Mesodermal cell (in vitro differentiated cells): ENCODE results near the gene MAN2B2.

Source experiments
- H3K27ac ChIP-seq: 2 replicates; pipeline ENCODE4 v1.7.0; 2013; ENCODE audit warnings: mild to moderate bottlenecking, low read depth, low read length, moderate library complexity; ENCODE audit not compliant: severe bottlenecking
- H3K36me3 ChIP-seq: 2 replicates; pipeline ENCODE4 v1.7.1; 2013; ENCODE audit warnings: mild to moderate bottlenecking, low read length, moderate library complexity; ENCODE audit not compliant: control insufficient read depth, insufficient read depth
- H3K4me1 ChIP-seq: one replicate; pipeline ENCODE4 v1.7.1; 2013; ENCODE audit warnings: mild to moderate bottlenecking, low read length; ENCODE audit not compliant: insufficient read depth, control insufficient read depth, poor library complexity, severe bottlenecking
- H3K4me3 ChIP-seq: 2 replicates; pipeline ENCODE4 v1.7.0; 2013; ENCODE audit warnings: low read length, control low read depth, mild to moderate bottlenecking; ENCODE audit not compliant: insufficient read depth, poor library complexity, severe bottlenecking; ENCODE audit errors: extremely low read depth
- H3K9me3 ChIP-seq: 2 replicates; pipeline ENCODE4 v1.7.1; 2013; ENCODE audit warnings: mild to moderate bottlenecking, low read length, moderate library complexity; ENCODE audit not compliant: control insufficient read depth
- WGBS, 2 experiments: methylation state at CpG; one replicate each; pipeline ENCODE4 v1.1.5; 2013; ENCODE audit warnings: missing lambda C conversion rate in 2 of 2; ENCODE audit not compliant: insufficient coverage in 2 of 2; 5-methylcytosine and 5-hydroxymethylcytosine counted together

The MAN2B2 gene

DNA sequence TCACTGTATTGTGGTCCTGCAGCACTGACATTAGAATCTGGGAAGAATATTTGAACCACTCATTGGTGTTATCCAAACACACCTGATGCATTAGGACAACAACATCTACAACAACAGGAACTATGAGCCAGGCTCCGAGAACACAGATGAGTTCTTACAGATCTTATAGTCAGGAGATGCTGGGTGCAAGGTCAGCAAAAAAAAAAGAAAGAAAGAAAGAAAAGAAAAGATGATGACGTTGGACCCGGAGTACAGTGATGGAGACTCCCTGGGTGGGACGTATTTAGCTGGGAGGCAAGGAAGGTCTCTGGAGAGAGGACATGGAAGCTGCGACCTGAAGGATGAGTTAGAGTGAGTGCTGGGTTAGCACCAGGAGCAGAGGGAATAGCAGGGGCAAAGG, 17.8 kb upstream of the MAN2B2 start:
- no peak overlapping the region for H3K27ac ChIP-seq
- H3K4me3 ChIP-seq = no peak overlapping the region

DNA sequence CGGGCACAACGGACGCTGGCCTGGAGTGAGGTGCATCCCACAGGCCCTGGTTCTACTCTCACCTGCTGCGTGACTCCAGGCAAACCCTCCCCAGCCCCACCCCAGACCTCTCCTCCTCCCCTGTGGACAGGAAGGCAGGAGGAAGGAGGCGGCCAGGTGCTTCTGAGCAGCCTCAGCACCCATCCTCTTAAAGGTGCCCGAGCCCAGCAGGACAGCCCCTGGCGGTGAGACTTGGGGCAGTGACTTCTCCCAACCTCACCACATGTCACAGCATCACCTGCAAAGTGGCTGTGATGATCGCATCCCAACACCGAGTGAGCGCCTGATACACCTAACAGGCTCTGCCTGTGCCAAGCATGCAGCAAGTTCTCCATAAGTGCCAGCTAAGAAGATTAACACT, 17.1 kb upstream of the MAN2B2 start:
- Histone ChIP-seq H3K27ac (no peak overlapping the region), H3K36me3 (no peaks in the 10 kb centered on the region), H3K4me1 (peaks cover 9% of the 10 kb centered on the region), H3K9me3 (no peaks in the 10 kb centered on the region), H3K4me3 (no peak overlapping the region)
- WGBS, 2 experiments = 76 to 88% methylated on average over 5 of the region's 10 CpGs

More for the DNA sequence above, 17.8 kb upstream of the MAN2B2 start:
- no peaks in the 10 kb centered on the region for H3K9me3 ChIP-seq
- peaks cover 9% of the 10 kb centered on the region for H3K4me1 ChIP-seq
- 82 to 83% methylated on average over 4 to 5 of the region's 5 CpGs for WGBS, 2 experiments
- no peaks in the 10 kb centered on the region for H3K36me3 ChIP-seq

DNA sequence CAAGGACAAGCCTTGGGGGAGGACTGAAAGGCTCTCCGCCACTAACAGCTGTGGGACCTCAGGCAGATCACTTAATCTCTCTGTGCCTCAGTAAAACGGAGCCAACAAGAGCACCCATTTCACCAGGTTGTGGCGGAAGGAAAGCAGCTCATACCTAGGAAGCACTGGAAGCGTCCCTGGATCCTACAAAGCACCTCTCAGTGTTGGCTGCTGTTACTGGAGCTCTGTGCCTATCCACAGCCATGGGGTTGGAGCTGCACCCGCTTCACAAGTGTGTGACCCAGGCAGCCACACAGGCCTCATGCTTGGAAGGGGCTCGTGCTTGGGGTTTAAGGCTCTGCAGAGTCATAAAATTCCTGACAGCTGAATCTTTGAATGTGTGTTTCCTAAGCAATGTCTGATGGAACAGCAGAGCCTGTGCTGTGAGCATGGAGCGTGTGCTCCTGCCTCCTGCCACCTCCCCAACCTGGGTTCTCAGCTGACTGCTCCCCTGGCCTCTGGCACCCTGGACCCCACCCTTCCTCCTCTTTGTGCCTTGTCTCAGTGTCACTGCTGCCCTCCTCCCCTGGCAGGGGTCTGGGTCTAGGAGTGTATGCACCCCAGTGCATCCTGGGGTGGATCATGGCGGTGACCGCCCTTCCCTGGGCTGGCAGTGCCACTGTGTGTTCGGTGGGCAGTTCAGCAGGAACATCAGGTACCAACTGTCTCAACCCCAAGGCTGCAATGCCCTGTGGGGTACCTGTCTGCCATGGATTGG, 14.4 kb upstream of the MAN2B2 start:
- WGBS, 2 experiments = 84 to 91% methylated on average over 9 to 10 of the region's 10 CpGs

DNA sequence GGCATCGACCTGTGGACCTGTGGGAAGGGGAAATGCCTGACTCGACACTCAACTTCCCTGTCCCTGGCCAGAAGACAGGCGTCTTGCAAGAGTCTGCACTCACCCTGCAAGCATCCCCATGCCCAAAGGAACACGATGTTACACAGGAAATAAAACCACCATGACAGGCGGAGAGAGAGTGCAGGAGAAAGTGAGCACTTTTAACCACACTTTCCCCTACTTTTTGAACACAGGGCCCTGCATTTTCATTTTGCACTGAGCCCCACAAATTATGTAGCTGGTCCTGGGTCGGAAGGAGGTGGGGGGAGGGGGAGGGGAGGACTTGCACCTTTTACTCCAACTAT, 13.8 kb upstream of the MAN2B2 start:
- 29 to 36% methylated on average over 3 of the region's 6 CpGs for WGBS, 2 experiments
- peaks cover 9% of the 10 kb centered on the region for H3K4me1 ChIP-seq
- no peaks in the 10 kb centered on the region for H3K36me3 ChIP-seq
- no peak overlapping the region for H3K4me3 ChIP-seq
- H3K27ac ChIP-seq = no peak overlapping the region
- H3K9me3 ChIP-seq = no peaks in the 10 kb centered on the region

More for the DNA sequence above, 14.4 kb upstream of the MAN2B2 start:
- H3K4me1 ChIP-seq = peaks cover 9% of the 10 kb centered on the region
- H3K27ac ChIP-seq = no peak overlapping the region
- no peaks in the 10 kb centered on the region for H3K36me3 ChIP-seq
- H3K4me3 ChIP-seq = no peak overlapping the region
- no peaks in the 10 kb centered on the region for H3K9me3 ChIP-seq

DNA sequence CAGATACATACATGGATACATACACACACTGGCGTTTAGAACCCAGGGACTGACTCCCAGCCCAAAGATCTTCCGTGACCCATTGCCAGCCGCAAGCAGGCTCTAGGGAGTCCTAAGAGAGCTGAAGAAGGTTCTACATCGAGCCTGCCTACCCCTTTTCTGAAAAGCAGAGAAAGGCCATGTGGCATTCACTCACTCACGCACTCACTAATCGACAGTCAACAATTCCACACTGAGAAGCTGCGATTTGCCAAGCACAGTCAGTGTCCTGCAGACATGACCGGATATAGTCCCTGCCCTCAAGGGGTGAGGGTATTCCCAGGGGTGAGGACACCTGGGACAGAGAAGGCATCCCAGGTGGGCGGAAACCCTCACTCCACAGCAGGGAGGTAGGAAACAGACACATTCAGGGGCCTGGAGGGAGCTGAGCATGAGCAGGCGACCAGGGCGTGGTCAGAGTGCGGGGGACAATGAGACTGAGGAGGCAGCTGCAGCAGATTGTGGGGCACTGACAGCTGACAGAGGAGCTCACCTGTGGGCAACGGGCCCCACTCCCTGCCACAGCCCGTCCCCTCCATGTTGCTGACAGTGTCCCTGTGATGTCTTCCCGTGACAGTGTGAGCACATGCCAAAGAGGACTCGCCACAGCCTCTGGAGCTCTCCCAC, 13.2 kb upstream of the MAN2B2 start:
- 62 to 68% methylated on average over 12 to 13 of the region's 16 CpGs for WGBS, 2 experiments
- H3K9me3 ChIP-seq = no peaks in the 10 kb centered on the region
- no peaks in the 10 kb centered on the region for H3K36me3 ChIP-seq
- peaks cover 9% of the 10 kb centered on the region for H3K4me1 ChIP-seq
- H3K4me3 ChIP-seq = no peak overlapping the region
- no peak overlapping the region for H3K27ac ChIP-seq

DNA sequence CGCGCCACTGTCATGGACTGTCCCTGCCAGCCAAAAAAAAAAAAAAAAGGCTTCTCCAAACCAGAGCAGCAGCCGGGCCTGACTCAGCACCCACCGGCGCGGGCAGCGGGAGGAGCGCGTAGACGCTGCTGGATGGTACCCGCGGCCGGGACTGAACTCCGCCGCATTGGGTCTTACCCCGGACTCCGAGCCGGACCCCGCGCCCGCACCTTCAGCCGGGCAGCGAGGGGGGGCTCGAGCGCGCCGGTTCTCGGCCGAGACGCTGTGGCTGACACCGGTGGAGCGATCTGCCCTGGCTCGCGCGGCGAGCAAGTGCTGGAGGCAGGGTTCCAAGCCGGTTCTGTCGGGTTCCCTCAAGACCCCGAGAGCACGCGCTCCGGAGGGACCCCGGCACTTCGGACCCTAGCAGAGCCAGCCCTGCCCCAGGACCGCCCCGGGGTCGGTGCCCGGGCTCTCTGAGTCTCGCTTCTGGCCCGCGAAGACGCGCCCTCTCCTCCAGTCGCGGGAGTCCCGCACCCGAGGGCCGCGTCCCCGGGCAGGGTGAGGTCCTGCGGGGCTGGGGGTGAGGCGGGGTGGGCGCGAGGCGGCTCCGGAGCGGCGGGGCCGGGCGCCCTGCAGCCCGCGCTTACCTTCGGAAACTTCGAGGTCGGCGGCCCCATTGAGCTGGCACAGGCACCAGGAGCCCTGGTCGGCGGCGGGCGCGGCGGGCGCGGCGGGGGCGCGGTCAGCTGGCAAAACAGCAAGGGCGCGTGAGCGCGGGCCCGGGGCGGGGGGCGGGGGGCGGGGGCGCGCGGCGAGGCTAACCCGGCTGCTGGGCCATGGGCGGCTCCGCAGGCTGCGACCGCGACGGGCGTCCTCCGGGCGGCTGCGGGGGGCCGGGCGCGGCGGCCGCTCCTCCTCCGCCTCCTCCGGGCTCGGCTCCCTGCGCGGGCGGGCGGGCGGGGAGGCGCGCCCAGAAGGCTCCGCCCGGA, 11.8 kb upstream of the MAN2B2 start:
- peaks cover 9% of the 10 kb centered on the region for H3K4me1 ChIP-seq
- peak overlapping the region; percentile 22 for H3K4me3 ChIP-seq
- peaks cover 3% of the 10 kb centered on the region for H3K9me3 ChIP-seq
- H3K36me3 ChIP-seq = no peaks in the 10 kb centered on the region
- 3% methylated on average over 57 to 73 of the region's 127 CpGs for WGBS, 2 experiments
- no peak overlapping the region for H3K27ac ChIP-seq

DNA sequence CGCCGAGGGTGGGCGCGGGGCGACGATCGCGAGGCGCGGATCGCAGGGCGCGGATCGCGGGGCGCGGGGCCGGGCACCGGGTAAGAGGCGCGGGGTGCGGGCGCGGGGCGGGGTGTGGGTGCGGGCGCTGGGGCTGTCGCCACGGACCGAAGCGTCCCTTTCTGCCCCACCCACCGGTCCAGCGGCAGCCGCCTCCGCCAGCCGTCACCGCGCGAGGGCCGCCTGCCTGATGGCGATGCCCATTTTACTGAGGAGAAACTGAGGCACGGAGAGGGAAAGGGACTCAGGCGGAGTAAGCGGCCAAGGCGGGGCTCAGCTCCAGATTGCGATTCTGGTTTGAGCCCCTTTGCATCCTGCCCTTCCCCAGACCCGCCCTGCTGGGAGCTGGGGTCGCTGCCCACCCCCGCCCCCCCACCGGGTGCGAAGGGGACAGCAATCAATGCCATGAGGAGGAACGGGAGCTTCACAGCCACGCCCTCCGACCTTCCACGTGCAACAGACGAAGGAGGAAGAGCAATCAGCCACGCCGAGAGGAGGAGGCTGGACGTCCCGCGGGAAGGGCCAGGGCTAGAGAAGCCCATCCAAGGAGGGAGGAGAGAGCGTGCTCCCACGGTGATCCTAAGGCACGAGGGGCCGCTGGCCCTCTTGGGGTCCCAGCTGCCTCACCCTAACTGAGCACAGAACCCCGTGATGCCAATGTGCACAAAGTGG, 10.9 kb upstream of the MAN2B2 start:
- Histone ChIP-seq H3K27ac (no peak overlapping the region), H3K4me1 (peaks cover 11% of the 10 kb centered on the region), H3K9me3 (peaks cover 8% of the 10 kb centered on the region), H3K4me3 (no peak overlapping the region), H3K36me3 (no peaks in the 10 kb centered on the region)
- 8 to 13% methylated on average over 51 to 56 of the region's 66 CpGs for WGBS, 2 experiments

DNA sequence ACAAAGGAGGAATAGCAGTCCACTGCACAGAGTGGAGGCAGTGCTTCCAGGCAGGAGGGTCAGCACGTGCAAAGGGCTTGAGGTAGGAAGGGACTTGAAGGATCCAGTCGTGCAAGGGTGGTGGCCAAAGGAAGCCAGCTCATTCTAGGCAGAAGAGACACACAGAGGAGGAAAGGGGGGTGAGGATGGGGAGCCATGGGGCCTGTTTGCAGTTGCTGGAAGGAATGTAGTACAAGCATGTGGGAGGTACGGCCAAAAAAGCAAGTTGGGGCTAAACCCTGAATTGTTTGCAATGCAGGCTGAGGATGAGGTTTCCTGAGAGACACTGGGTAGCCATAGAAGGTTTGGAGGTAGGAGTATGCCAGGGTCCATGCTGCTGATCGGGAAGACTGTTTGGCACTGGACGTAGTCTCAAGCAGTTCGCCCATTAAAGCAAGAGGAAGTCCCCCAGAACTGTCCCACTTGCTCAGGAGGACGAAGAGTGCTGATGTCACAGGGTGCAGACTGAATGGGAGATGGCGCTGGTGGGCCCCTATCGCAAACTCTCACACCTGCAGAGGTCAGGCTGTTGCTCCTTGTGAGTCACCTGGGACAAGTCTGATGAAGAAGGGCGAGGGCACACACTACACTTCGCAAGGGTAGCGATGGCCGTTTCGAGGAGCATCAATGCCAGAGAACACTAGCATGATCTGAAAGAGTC, 9.1 kb upstream of the MAN2B2 start:
- peaks cover 9% of the 10 kb centered on the region for H3K4me1 ChIP-seq

DNA sequence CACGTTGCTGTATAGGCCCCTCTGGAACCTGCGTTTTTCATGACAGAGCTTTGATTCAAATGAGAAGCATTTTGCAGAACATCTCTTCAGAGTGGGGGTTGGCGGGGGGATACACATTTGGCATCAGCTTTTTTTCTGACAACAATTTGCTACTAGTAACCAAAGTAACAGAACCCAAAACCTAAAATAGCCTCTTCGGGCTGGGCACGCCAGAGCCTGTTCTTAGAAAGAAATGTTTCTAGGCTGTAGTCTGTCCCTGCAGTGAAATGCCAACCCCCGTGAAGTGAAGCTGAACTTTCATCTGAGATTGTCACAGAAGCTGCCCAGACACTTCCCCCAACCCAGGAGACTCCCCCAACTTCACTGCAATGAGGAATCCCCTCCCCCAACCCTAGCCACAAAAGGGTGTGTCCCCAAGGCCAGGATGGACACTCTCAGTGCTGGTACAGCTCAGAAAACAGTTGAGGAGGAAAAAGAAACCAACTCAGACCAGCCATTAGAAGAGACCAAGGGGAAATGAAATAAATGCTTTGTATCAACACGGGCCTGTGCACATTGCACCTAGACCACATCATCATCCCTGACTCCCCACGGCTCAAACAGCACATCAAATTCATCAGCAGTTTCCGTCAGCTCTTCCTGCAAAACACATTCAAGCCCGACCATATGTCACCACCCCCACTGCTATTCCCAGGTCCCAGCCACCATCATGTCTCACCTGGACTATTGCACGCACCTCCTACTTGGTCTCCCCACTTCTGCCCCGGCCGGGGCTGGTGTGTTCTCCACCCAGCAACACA, 8.4 kb upstream of the MAN2B2 start:
- H3K9me3 ChIP-seq = peaks cover 8% of the 10 kb centered on the region
- H3K4me3 ChIP-seq = no peak overlapping the region
- no peaks in the 10 kb centered on the region for H3K36me3 ChIP-seq
- H3K4me1 ChIP-seq = peaks cover 3% of the 10 kb centered on the region
- H3K27ac ChIP-seq = no peak overlapping the region
- WGBS, 2 experiments = 82 to 86% methylated on average over 8 to 9 of the region's 13 CpGs

More for the DNA sequence above, 9.1 kb upstream of the MAN2B2 start:
- H3K9me3 ChIP-seq = peaks cover 8% of the 10 kb centered on the region
- WGBS, 2 experiments = 78 to 83% methylated on average over 14 of the region's 14 CpGs
- no peak overlapping the region for H3K27ac ChIP-seq
- no peak overlapping the region for H3K4me3 ChIP-seq
- H3K36me3 ChIP-seq = no peaks in the 10 kb centered on the region
